Measurements from ENCODE around the gene SLC39A11.

Gene SLC39A11

GRCh38 chr17:72635034-72635635 lies 457.4 kb downstream of the SLC39A11 start:
- Histone ChIP-seq H3K9me3 (replicated peaks; ENCODE audit: insufficient read depth, low read length) (no peaks in the 10 kb centered on the region), H3K36me3 (replicated peaks; ENCODE audit: insufficient read depth, low read length) (no peaks in the 10 kb centered on the region)

GRCh38 chr17:72634621-72635020 lies 457.9 kb downstream of the SLC39A11 start:
- no peaks in the 10 kb centered on the region for H3K9me2 ChIP-seq (replicated peaks; ENCODE audit: insufficient read depth, low read length)
- H2AFZ ChIP-seq (ENCODE audit: low read length), result no peak overlapping the region
- H3K4me2 ChIP-seq (ENCODE audit: low read depth, low read length), result no peak overlapping the region
- no peaks in the 10 kb centered on the region for H3K27me3 ChIP-seq (replicated peaks; ENCODE audit: insufficient read depth, low read length)
- no peak overlapping the region for H3K27ac ChIP-seq (ENCODE audit: low read length)
- no peaks in the 10 kb centered on the region for H4K20me1 ChIP-seq (ENCODE audit: insufficient read depth, low read length)
- TF ChIP-seq EZH2 (optimal IDR thresholded peaks at IDR 0.05; ENCODE audit: low read depth, low read length), result no peak
- TF ChIP-seq EZH2phosphoT487 (IDR thresholded peaks at IDR 0.05; ENCODE audit: low read length), result no peak
- no peak for TF ChIP-seq CTCF (IDR thresholded peaks at IDR 0.05; ENCODE audit: low read length)
- H3K9ac ChIP-seq (ENCODE audit: low read length), result no peak overlapping the region
- no peaks in the 10 kb centered on the region for H3K79me2 ChIP-seq (ENCODE audit: low read length)
- no peaks in the 10 kb centered on the region for H3K4me1 ChIP-seq (ENCODE audit: low read length)
- DNase-seq, result no peak
- no peaks in the 10 kb centered on the region for H3K36me3 ChIP-seq (replicated peaks; ENCODE audit: insufficient read depth, low read length)
- no peaks in the 10 kb centered on the region for H3K9me3 ChIP-seq (replicated peaks; ENCODE audit: insufficient read depth, low read length)
- no peaks in the 10 kb centered on the region for H3F3A ChIP-seq (ENCODE audit: insufficient read depth, low read length)
- no peak overlapping the region for H3K4me3 ChIP-seq (ENCODE audit: low read length)

More at GRCh38 chr17:72635034-72635635, 457.4 kb downstream of the SLC39A11 start:
- H3K9me2 ChIP-seq (replicated peaks; ENCODE audit: insufficient read depth, low read length), result no peaks in the 10 kb centered on the region
- no peak for DNase-seq
- H3K4me1 ChIP-seq (ENCODE audit: low read length), result no peaks in the 10 kb centered on the region
- no peak overlapping the region for H2AFZ ChIP-seq (ENCODE audit: low read length)
- no peaks in the 10 kb centered on the region for H3K27me3 ChIP-seq (replicated peaks; ENCODE audit: insufficient read depth, low read length)
- H3K9ac ChIP-seq (ENCODE audit: low read length), result no peak overlapping the region
- H3K79me2 ChIP-seq (ENCODE audit: low read length), result no peaks in the 10 kb centered on the region
- TF ChIP-seq EZH2phosphoT487 (IDR thresholded peaks at IDR 0.05; ENCODE audit: low read length) (no peak), EZH2 (optimal IDR thresholded peaks at IDR 0.05; ENCODE audit: low read depth, low read length) (no peak), CTCF (IDR thresholded peaks at IDR 0.05; ENCODE audit: low read length) (no peak)
- H4K20me1 ChIP-seq (ENCODE audit: insufficient read depth, low read length), result no peaks in the 10 kb centered on the region
- no peaks in the 10 kb centered on the region for H3F3A ChIP-seq (ENCODE audit: insufficient read depth, low read length)
- no peak overlapping the region for H3K4me2 ChIP-seq (ENCODE audit: low read depth, low read length)
- H3K4me3 ChIP-seq (ENCODE audit: low read length), result no peak overlapping the region
- H3K27ac ChIP-seq (ENCODE audit: low read length), result no peak overlapping the region

GRCh38 chr17:72631949-72632684 lies 460.4 kb downstream of the SLC39A11 start:
- H3K4me3 ChIP-seq (ENCODE audit: low read length), result no peak overlapping the region
- no peak overlapping the region for H3K4me2 ChIP-seq (ENCODE audit: low read depth, low read length)
- no peak overlapping the region for H2AFZ ChIP-seq (ENCODE audit: low read length)
- TF ChIP-seq EZH2phosphoT487 (IDR thresholded peaks at IDR 0.05; ENCODE audit: low read length) (no peak), CTCF (IDR thresholded peaks at IDR 0.05; ENCODE audit: low read length) (no peak), EZH2 (optimal IDR thresholded peaks at IDR 0.05; ENCODE audit: low read depth, low read length) (no peak)
- no peaks in the 10 kb centered on the region for H3K9me3 ChIP-seq (replicated peaks; ENCODE audit: insufficient read depth, low read length)
- DNase-seq, result no peak
- H4K20me1 ChIP-seq (ENCODE audit: insufficient read depth, low read length), result no peaks in the 10 kb centered on the region
- H3K4me1 ChIP-seq (ENCODE audit: low read length), result no peaks in the 10 kb centered on the region
- H3K79me2 ChIP-seq (ENCODE audit: low read length), result no peaks in the 10 kb centered on the region
- H3F3A ChIP-seq (ENCODE audit: insufficient read depth, low read length), result no peaks in the 10 kb centered on the region
- no peaks in the 10 kb centered on the region for H3K36me3 ChIP-seq (replicated peaks; ENCODE audit: insufficient read depth, low read length)
- no peak overlapping the region for H3K9ac ChIP-seq (ENCODE audit: low read length)
- H3K9me2 ChIP-seq (replicated peaks; ENCODE audit: insufficient read depth, low read length), result no peaks in the 10 kb centered on the region
- H3K27ac ChIP-seq (ENCODE audit: low read length), result no peak overlapping the region
- no peaks in the 10 kb centered on the region for H3K27me3 ChIP-seq (replicated peaks; ENCODE audit: insufficient read depth, low read length)

Measured in MM.1S (cell line).